ENCODE measurements around the gene MX2.

DNA sequence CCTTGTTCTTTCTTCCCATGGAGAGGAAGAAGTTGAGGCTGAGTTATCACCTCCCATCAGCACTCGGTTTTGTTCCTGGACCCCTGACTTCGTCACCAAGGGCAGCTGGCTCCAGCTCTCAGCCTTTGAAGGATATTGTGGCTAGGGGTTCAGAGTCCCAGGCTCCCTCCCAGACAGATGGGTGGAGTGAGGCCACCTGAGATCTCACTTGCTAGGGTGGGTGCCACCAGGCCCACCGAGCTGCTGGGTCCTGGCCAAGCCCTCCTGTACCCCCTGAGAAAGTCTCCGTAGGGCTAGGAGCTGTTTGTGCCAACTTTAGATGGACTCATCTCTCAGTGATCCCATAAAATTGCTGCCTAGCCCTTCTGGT, 6.9 kb downstream of the MX2 start:
- TF ChIP-seq, protein P1, sequence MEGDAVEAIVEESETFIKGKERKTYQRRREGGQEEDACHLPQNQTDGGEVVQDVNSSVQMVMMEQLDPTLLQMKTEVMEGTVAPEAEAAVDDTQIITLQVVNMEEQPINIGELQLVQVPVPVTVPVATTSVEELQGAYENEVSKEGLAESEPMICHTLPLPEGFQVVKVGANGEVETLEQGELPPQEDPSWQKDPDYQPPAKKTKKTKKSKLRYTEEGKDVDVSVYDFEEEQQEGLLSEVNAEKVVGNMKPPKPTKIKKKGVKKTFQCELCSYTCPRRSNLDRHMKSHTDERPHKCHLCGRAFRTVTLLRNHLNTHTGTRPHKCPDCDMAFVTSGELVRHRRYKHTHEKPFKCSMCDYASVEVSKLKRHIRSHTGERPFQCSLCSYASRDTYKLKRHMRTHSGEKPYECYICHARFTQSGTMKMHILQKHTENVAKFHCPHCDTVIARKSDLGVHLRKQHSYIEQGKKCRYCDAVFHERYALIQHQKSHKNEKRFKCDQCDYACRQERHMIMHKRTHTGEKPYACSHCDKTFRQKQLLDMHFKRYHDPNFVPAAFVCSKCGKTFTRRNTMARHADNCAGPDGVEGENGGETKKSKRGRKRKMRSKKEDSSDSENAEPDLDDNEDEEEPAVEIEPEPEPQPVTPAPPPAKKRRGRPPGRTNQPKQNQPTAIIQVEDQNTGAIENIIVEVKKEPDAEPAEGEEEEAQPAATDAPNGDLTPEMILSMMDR (IDR thresholded peaks at IDR 0.05; ENCODE audit: poor library complexity, severe bottlenecking): no peak
- TF ChIP-seq, protein P2, sequence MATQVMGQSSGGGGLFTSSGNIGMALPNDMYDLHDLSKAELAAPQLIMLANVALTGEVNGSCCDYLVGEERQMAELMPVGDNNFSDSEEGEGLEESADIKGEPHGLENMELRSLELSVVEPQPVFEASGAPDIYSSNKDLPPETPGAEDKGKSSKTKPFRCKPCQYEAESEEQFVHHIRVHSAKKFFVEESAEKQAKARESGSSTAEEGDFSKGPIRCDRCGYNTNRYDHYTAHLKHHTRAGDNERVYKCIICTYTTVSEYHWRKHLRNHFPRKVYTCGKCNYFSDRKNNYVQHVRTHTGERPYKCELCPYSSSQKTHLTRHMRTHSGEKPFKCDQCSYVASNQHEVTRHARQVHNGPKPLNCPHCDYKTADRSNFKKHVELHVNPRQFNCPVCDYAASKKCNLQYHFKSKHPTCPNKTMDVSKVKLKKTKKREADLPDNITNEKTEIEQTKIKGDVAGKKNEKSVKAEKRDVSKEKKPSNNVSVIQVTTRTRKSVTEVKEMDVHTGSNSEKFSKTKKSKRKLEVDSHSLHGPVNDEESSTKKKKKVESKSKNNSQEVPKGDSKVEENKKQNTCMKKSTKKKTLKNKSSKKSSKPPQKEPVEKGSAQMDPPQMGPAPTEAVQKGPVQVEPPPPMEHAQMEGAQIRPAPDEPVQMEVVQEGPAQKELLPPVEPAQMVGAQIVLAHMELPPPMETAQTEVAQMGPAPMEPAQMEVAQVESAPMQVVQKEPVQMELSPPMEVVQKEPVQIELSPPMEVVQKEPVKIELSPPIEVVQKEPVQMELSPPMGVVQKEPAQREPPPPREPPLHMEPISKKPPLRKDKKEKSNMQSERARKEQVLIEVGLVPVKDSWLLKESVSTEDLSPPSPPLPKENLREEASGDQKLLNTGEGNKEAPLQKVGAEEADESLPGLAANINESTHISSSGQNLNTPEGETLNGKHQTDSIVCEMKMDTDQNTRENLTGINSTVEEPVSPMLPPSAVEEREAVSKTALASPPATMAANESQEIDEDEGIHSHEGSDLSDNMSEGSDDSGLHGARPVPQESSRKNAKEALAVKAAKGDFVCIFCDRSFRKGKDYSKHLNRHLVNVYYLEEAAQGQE (IDR thresholded peaks at IDR 0.05; ENCODE audit: borderline replicate concordance): no peak
- TF ChIP-seq POLR2AphosphoS5 (IDR thresholded peaks at IDR 0.05) (no peak), EZH2 (IDR thresholded peaks at IDR 0.05; ENCODE audit: borderline replicate concordance, insufficient read depth, low read length, poor library complexity, severe bottlenecking) (no peak), RAD21 (conservative IDR thresholded peaks at IDR 0.05) (no peak), EP300 (conservative IDR thresholded peaks at IDR 0.05; ENCODE audit: poor library complexity, severe bottlenecking) (no peak), SMC3 (conservative IDR thresholded peaks at IDR 0.05; ENCODE audit: poor library complexity) (no peak), MXI1 (conservative IDR thresholded peaks at IDR 0.05; ENCODE audit: poor library complexity, severe bottlenecking) (no peak)

All from neural cell (in vitro differentiated cells).